Peyer's patch (tissue), 4 donors: ENCODE results near the gene CDC123. TPM values are rescaled to one million over a fixed set of nuclear protein-coding genes. Genes with fewer than 3 reads are reported as not detected.

Experiments used
- DNase-seq, 3 donors: peaks; one replicate each; pipeline ENCODE4 v3.0.0-alpha.2; 2017 to 2019
- H3K27ac ChIP-seq, 4 donors: fragments of 200-600 bp; sonication (generic); one replicate each; pipeline ENCODE4 v1.5.1; 2016 to 2019
- H3K27me3 ChIP-seq, 2 donors: fragments of 200-600 bp; sonication (generic); one replicate each; pipeline ENCODE4 v1.5.1; 2019
- H3K36me3 ChIP-seq, 3 donors: fragments of 200-600 bp; sonication (generic); one replicate each; pipeline ENCODE4 v1.5.1; 2016 to 2019
- H3K4me1 ChIP-seq, 4 donors: fragments of 200-600 bp; sonication (generic); one replicate each; pipeline ENCODE4 v1.5.1; 2016 to 2019
- H3K4me3 ChIP-seq, 4 donors: fragments of 200-600 bp; sonication (generic); 1 replicate in 3 of 4; 2 replicates in 1 of 4; pipeline ENCODE4 v1.5.1; 2016 to 2019; ENCODE audit warnings: mild to moderate bottlenecking in 1 of 4
- H3K9me3 ChIP-seq, 4 donors: fragments of 200-600 bp; sonication (generic); one replicate each; pipeline ENCODE4 v1.5.1; 2016 to 2019; ENCODE audit warnings: mild to moderate bottlenecking in 1 of 4
- CTCF ChIP-seq, 6 experiments: fragments of 450-650 bp in 4 of 6; fragments of 200-600 bp in 2 of 6; sonication (generic) in 1 of 6; IDR thresholded peaks; one replicate each; pipeline ENCODE4 v1.5.1; 2017 to 2019; ENCODE audit warnings: antibody characterized with exemption in 6 of 6, mild to moderate bottlenecking in 3 of 6, moderate library complexity in 1 of 6
- POLR2A ChIP-seq, 2 donors: fragments of 450-650 bp; IDR thresholded peaks; one replicate each; pipeline ENCODE4 v1.5.1; 2017; ENCODE audit warnings: antibody characterized with exemption in 2 of 2, mild to moderate bottlenecking in 2 of 2, moderate library complexity in 2 of 2
- total RNA-seq, 4 donors: library from RNA; depleted of rRNA; stranded (reverse); fragments of >200 nt; gene quantifications; one replicate each; pipeline ENCODE4 v1.1.0, GENCODE V29; 2016

CDC123 gene
- total RNA-seq, 4 donors from 2014 or later = 52.0 to 77.4 (median 62.0) TPM

- Histone ChIP-seq H3K4me3 (no peak overlapping the region), H3K27ac (no peak overlapping the region), H3K27me3 (no peaks in the 10 kb centered on the region), H3K36me3 (no peaks in the 10 kb centered on the region), H3K4me1 (peaks cover 0 to 23% (median 12%) of the 10 kb centered on the region in 4 donors), H3K9me3 (no peaks in the 10 kb centered on the region)
- DNase-seq = no peak
- TF ChIP-seq CTCF (IDR thresholded peaks at IDR 0.05) = no peak
- TF ChIP-seq POLR2A (IDR thresholded peaks at IDR 0.05) = no peak
Measured at GRCh38 chr10:12193193-12193592, 2.8 kb upstream of the CDC123 start.

- peaks cover 0 to 12% (median 0%) of the 10 kb centered on the region in 3 donors for H3K36me3 ChIP-seq
- H3K27me3 ChIP-seq = no peaks in the 10 kb centered on the region
- TF ChIP-seq CTCF (IDR thresholded peaks at IDR 0.05) = no peak
- TF ChIP-seq POLR2A (IDR thresholded peaks at IDR 0.05) = no peak
- peak overlapping the region; percentile 61 to 89 (median 68) for H3K4me3 ChIP-seq
- DNase-seq = peak; percentile 31 to 63 (median 58)
- H3K4me1 ChIP-seq = peaks cover 0 to 25% (median 12%) of the 10 kb centered on the region in 4 donors
- no peaks in the 10 kb centered on the region for H3K9me3 ChIP-seq
- H3K27ac ChIP-seq = peak overlapping the region; percentile 78 to 94 (median 84)
Measured at GRCh38 chr10:12194752-12195271, 1.2 kb upstream of the CDC123 start.

- no peak for TF ChIP-seq POLR2A (IDR thresholded peaks at IDR 0.05)
- no peak for TF ChIP-seq CTCF (IDR thresholded peaks at IDR 0.05)
- H3K4me3 ChIP-seq = peak overlapping the region; percentile 61 to 89 (median 68)
Measured at GRCh38 chr10:12195281-12195602, 746 bp upstream of the CDC123 start.

GRCh38 chr10:12196531-12197211, 683 bp downstream of the CDC123 start:
- TF ChIP-seq CTCF (IDR thresholded peaks at IDR 0.05) (no peak), POLR2A (IDR thresholded peaks at IDR 0.05) (no peak)
- H3K27me3 ChIP-seq = no peaks in the 10 kb centered on the region
- peaks cover 0 to 28% (median 0%) of the 10 kb centered on the region in 3 donors for H3K36me3 ChIP-seq
- peaks cover 0 to 25% (median 12%) of the 10 kb centered on the region in 4 donors for H3K4me1 ChIP-seq
- DNase-seq = no peak
- H3K4me3 ChIP-seq = peak overlapping the region; percentile 61 to 89 (median 68)
- peak overlapping the region; percentile 78 to 94 (median 84) for H3K27ac ChIP-seq
- H3K9me3 ChIP-seq = no peaks in the 10 kb centered on the region

More at GRCh38 chr10:12195281-12195602, 746 bp upstream of the CDC123 start:
- H3K27me3 ChIP-seq = no peaks in the 10 kb centered on the region
- H3K9me3 ChIP-seq = no peaks in the 10 kb centered on the region
- peaks cover 0 to 25% (median 12%) of the 10 kb centered on the region in 4 donors for H3K4me1 ChIP-seq
- H3K27ac ChIP-seq = peak overlapping the region; percentile 78 to 94 (median 84)
- peaks cover 0 to 15% (median 0%) of the 10 kb centered on the region in 3 donors for H3K36me3 ChIP-seq
- DNase-seq = no peak

- Histone ChIP-seq H3K36me3 (peaks cover 0 to 41% (median 0%) of the 10 kb centered on the region in 3 donors), H3K4me3 (no peak overlapping the region), H3K4me1 (peaks cover 0 to 25% (median 12%) of the 10 kb centered on the region in 4 donors), H3K27ac (no peak overlapping the region), H3K9me3 (no peaks in the 10 kb centered on the region), H3K27me3 (no peaks in the 10 kb centered on the region)
- TF ChIP-seq POLR2A (IDR thresholded peaks at IDR 0.05) (no peak), CTCF (IDR thresholded peaks at IDR 0.05) (no peak)
- no peak for DNase-seq
Measured at GRCh38 chr10:12198156-12198555, 2.2 kb downstream of the CDC123 start.
